K562 (cell line): ENCODE measurements around the gene ZNF563. TPM values are rescaled to one million over a fixed set of nuclear protein-coding genes. Genes with fewer than 3 reads are reported as not detected.

Experiments
- CBX5 ChIP-seq: IDR thresholded peaks from 2 replicates; pipeline ENCODE4 v1.6.1; 2014; ENCODE audit warnings: low read depth, borderline replicate concordance
- CCNT2 ChIP-seq: IDR thresholded peaks from 2 replicates; pipeline ENCODE4 v1.6.1; 2011; ENCODE audit warnings: borderline replicate concordance, low read depth, mild to moderate bottlenecking, moderate library complexity, mixed read lengths, low read length; ENCODE audit not compliant: insufficient read length; ENCODE audit errors: extremely low read depth
- KAT7 ChIP-seq: sonication (generic); formaldehyde crosslinking; IDR thresholded peaks from 2 replicates; pipeline ENCODE4 v1.8.0; 2022; ENCODE audit warnings: missing genetic modification reagents, mild to moderate bottlenecking, borderline replicate concordance
- POLR2A ChIP-seq: fragments of 450-650 bp; conservative IDR thresholded peaks from 2 replicates; pipeline ENCODE4 v1.6.1; 2016
- POLR2AphosphoS5 ChIP-seq: IDR thresholded peaks from 2 replicates; pipeline ENCODE4 v1.6.1; 2011; ENCODE audit warnings: mild to moderate bottlenecking, low read depth, low read length, moderate library complexity; ENCODE audit not compliant: control insufficient read depth, insufficient read depth
- PRMT5 ChIP-seq: sonication (generic); formaldehyde crosslinking; IDR thresholded peaks from 2 replicates; pipeline ENCODE4 v1.5.0; 2020; ENCODE audit warnings: missing genetic modification reagents
- TAL1 ChIP-seq: fragments of 450-650 bp; IDR thresholded peaks from 2 replicates; pipeline ENCODE4 v1.6.1; 2016; ENCODE audit warnings: mild to moderate bottlenecking
- ZBTB11 ChIP-seq, 3 experiments: fragments of 200-800 bp in 1 of 3; fragments of 250-450 bp in 1 of 3; fragments of 450-650 bp in 1 of 3; sonication (Bioruptor Pico) in 1 of 3; sonication (Bioruptor generic) in 1 of 3; formaldehyde crosslinking in 1 of 3; IDR thresholded peaks; 2 replicates each; pipeline versions ENCODE4 v1.6.1 to v1.8.0; 2016 to 2022; ENCODE audit warnings: mild to moderate bottlenecking in 2 of 3, missing genetic modification characterization in 2 of 3, missing compliant biosample characterization in 1 of 3, moderate library complexity in 1 of 3
- ZBTB43 ChIP-seq: sonication (generic); formaldehyde crosslinking; IDR thresholded peaks from 2 replicates; pipeline ENCODE4 v1.8.0; 2023; ENCODE audit warnings: mild to moderate bottlenecking, missing genetic modification reagents
- ZBTB49 ChIP-seq: sonication (generic); formaldehyde crosslinking; IDR thresholded peaks from 2 replicates; pipeline ENCODE4 v1.8.0; 2022; ENCODE audit warnings: missing genetic modification reagents, mild to moderate bottlenecking, borderline replicate concordance
- ZNF778 ChIP-seq: fragments of 450-650 bp; formaldehyde crosslinking; IDR thresholded peaks from 2 replicates; pipeline ENCODE4 v1.4.0; 2020; ENCODE audit warnings: mild to moderate bottlenecking, moderate library complexity
- polyA plus RNA-seq, 8 experiments: library from polyadenylated mRNA; depleted of rRNA in 4 of 8; stranded (reverse) in 5 of 8; unstranded in 3 of 8; fragments of >200 nt; fragmentation: Nextera tagmentation in 2 of 8; fragmentation: Illumina TruSeq in 1 of 8; extraction: Ambion mirVana in 2 of 8; extraction: Trizol in 1 of 8; gene quantifications; 2 replicates each; pipeline versions ENCODE4 v1.2.1 to v1.2.3, GENCODE V29; 2011 to 2014; ENCODE audit warnings: inconsistent platforms in 1 of 8, missing spikeins in 1 of 8
- total RNA-seq, 7 experiments: library from RNA; depleted of rRNA in 6 of 7; stranded (reverse); fragments of >200 nt in 6 of 7; fragmentation: Illumina TruSeq in 2 of 7; extraction: Trizol in 2 of 7; gene quantifications; 2 replicates each; pipeline versions ENCODE4 v1.2.1 to v1.2.3, GENCODE V29; 2011 to 2021; ENCODE audit warnings: low replicate concordance in 1 of 7

ZNF563 gene
- total and polyA plus RNA-seq, 9 of the 15 experiments (the other 6 are each of a cell fraction or from before 2014, with no cell fraction given) = 0.37 to 2.9 (median 0.74) TPM

GRCh38 chr19:12294249-12295158 lies 38.9 kb downstream of the ZNF563 start, which contains the start of gene ZNF44 (continued):
- TF ChIP-seq ZBTB11 (CRISPR knock-in tag; IDR thresholded peaks at IDR 0.05) = peak in 1 of 3 experiments; percentile 77; a peak in 2 of 6 replicates
- TF ChIP-seq PRMT5 (CRISPR knock-in tag) = no peak
- TF ChIP-seq KAT7 (CRISPR knock-in tag) = no peak
- no peak for TF ChIP-seq POLR2AphosphoS5
- TF ChIP-seq CBX5 = peak; percentile 4; the same call in 1 of the 2 replicates
- TF ChIP-seq ZBTB49 = no peak
- TF ChIP-seq TAL1 = no peak
- TF ChIP-seq ZBTB43 (CRISPR knock-in tag) = no peak
- peak; percentile 74 for TF ChIP-seq POLR2A
- TF ChIP-seq CCNT2 = peak; percentile 36
- no peak for TF ChIP-seq ZNF778 (CRISPR knock-in tag)
